ENCODE results near the gene THOC7.

The THOC7 gene

GRCh38 chr3:63896332-63897030 is 32.9 kb upstream of the THOC7 start:
- peaks cover 43% of the 10 kb centered on the region for H3K4me1 Mint-ChIP-seq (ENCODE audit: low read depth)
- no peaks in the 10 kb centered on the region for H3K9me3 Mint-ChIP-seq
- H3K27me3 Mint-ChIP-seq (ENCODE audit: low read depth): no peaks in the 10 kb centered on the region
- no peak overlapping the region for H3K27ac Mint-ChIP-seq
- no peak overlapping the region for H3K4me3 Mint-ChIP-seq
- peaks cover 32% of the 10 kb centered on the region for H3K36me3 Mint-ChIP-seq (ENCODE audit: low read depth)

- H3K4me3 Mint-ChIP-seq: peak overlapping the region; percentile 41
- H3K27me3 Mint-ChIP-seq (ENCODE audit: low read depth): no peaks in the 10 kb centered on the region
- H3K36me3 Mint-ChIP-seq (ENCODE audit: low read depth): peaks cover 27% of the 10 kb centered on the region
- H3K9me3 Mint-ChIP-seq: no peaks in the 10 kb centered on the region
- peak overlapping the region; percentile 69 for H3K27ac Mint-ChIP-seq
- H3K4me1 Mint-ChIP-seq (ENCODE audit: low read depth): peaks cover 41% of the 10 kb centered on the region
These were observed 32.0 kb upstream of the THOC7 start for GRCh38 chr3:63895422-63896189.

DNA sequence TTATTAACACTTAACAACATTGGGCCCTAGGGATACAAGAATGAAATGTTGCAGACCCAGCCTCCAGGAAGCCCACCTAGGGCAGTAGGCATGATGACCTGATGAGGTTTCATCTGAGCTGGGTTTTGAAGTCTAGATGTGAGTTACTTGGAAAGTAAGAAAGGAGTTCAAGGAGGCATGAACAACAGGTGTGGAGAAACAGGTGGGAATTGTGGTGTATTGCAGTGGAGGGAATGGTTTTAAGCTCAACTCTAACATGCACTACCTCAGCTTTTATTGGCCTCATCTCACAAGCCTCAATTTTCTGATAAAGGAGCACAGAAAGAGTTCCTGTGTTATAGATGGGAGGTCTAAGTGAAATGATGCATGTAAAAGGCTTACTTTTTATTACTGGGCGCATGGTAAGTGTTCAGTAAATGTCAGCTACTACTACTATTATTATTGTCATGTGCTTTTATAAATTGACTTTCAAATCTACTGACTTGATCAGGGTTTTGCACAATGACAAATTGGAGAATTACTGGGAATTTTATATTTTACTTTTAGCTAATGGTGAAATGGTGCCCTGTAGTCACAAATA is 29.3 kb upstream of the THOC7 start:
- Mint-ChIP-seq H3K27ac (no peak overlapping the region), H3K9me3 (no peaks in the 10 kb centered on the region), H3K4me3 (no peak overlapping the region), H3K27me3 (ENCODE audit: low read depth) (no peaks in the 10 kb centered on the region), H3K4me1 (ENCODE audit: low read depth) (peaks cover 32% of the 10 kb centered on the region), H3K36me3 (ENCODE audit: low read depth) (peaks cover 12% of the 10 kb centered on the region)

DNA sequence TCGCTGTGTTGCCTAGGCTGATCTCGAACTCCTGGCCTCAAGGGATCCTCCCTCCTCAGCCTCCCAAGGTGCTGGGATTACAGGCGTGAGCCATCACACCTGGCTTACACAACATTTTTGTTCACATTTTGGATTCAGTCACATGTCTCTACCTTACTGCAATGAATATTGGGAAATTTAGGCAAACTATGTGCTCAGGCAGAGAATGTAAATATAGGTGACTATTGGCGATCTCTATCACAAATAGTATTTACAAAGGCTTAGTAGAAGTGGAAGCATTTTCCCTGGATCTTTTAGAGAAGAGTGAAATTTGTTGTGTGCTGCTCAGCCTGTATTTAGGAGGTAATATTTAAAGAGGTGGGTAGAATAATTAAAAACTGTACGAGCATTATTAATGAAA is 27.9 kb upstream of the THOC7 start:
- no peaks in the 10 kb centered on the region for H3K27me3 Mint-ChIP-seq (ENCODE audit: low read depth)
- H3K36me3 Mint-ChIP-seq (ENCODE audit: low read depth): peaks cover 10% of the 10 kb centered on the region
- peaks cover 26% of the 10 kb centered on the region for H3K4me1 Mint-ChIP-seq (ENCODE audit: low read depth)
- H3K9me3 Mint-ChIP-seq: no peaks in the 10 kb centered on the region
- H3K4me3 Mint-ChIP-seq: no peak overlapping the region
- no peak overlapping the region for H3K27ac Mint-ChIP-seq

DNA sequence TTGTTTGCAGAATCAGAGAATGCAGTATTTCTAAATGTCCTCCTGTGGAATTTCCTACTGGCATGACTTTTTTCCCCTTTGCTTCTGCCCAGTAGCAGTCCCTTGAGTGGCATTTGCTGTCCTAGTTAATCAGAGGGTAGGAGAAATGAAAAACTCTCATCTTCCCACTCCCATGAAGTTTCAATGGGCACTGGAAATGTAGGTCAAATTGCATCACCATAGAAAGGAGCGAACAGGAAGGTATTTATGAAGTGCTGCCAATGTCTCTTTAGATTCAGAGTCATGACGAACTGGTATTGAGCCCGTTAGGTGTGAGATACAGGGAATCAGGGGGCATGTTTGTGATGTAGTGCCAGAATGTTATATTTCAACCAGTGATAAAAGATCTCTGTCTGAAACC is 23.3 kb upstream of the THOC7 start:
- H3K27ac Mint-ChIP-seq: no peak overlapping the region
- H3K9me3 Mint-ChIP-seq: no peaks in the 10 kb centered on the region
- H3K36me3 Mint-ChIP-seq (ENCODE audit: low read depth): no peaks in the 10 kb centered on the region
- peaks cover 10% of the 10 kb centered on the region for H3K4me1 Mint-ChIP-seq (ENCODE audit: low read depth)
- no peaks in the 10 kb centered on the region for H3K27me3 Mint-ChIP-seq (ENCODE audit: low read depth)
- H3K4me3 Mint-ChIP-seq: no peak overlapping the region

DNA sequence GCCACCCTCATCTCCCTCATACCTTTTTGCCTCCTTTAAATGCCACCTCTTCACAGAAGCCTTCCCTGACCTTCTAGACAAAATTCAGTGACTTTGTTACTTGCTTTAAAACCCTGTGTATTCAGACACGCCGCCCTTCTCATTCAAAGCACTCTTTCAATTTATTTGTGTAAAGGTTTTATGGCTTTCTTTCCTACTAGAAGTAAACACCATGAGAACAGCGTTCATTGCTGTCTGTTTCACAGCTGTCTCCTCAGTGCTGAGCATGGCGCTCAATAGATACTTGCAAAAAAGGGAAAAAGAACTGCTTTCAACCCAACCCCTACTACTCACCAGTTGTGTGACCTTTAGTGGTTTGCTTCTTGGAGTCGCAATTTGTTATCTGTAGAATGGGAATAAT is 17.0 kb upstream of the THOC7 start:
- H3K36me3 Mint-ChIP-seq (ENCODE audit: low read depth): peaks cover 2% of the 10 kb centered on the region
- no peaks in the 10 kb centered on the region for H3K9me3 Mint-ChIP-seq
- no peak overlapping the region for H3K4me3 Mint-ChIP-seq
- no peak overlapping the region for H3K27ac Mint-ChIP-seq
- H3K27me3 Mint-ChIP-seq (ENCODE audit: low read depth): no peaks in the 10 kb centered on the region
- peaks cover 28% of the 10 kb centered on the region for H3K4me1 Mint-ChIP-seq (ENCODE audit: low read depth)

- H3K27ac Mint-ChIP-seq: peak overlapping the region; percentile 12
- H3K4me3 Mint-ChIP-seq: no peak overlapping the region
- H3K36me3 Mint-ChIP-seq (ENCODE audit: low read depth): peaks cover 2% of the 10 kb centered on the region
- peaks cover 29% of the 10 kb centered on the region for H3K4me1 Mint-ChIP-seq (ENCODE audit: low read depth)
- H3K27me3 Mint-ChIP-seq (ENCODE audit: low read depth): no peaks in the 10 kb centered on the region
- H3K9me3 Mint-ChIP-seq: no peaks in the 10 kb centered on the region
These were observed 14.9 kb upstream of the THOC7 start for GRCh38 chr3:63878394-63879060.

- Mint-ChIP-seq H3K4me1 (ENCODE audit: low read depth) (peaks cover 29% of the 10 kb centered on the region), H3K27ac (peak overlapping the region; percentile 12), H3K9me3 (no peaks in the 10 kb centered on the region), H3K4me3 (no peak overlapping the region), H3K36me3 (ENCODE audit: low read depth) (peaks cover 2% of the 10 kb centered on the region), H3K27me3 (ENCODE audit: low read depth) (no peaks in the 10 kb centered on the region)
These were observed 14.3 kb upstream of the THOC7 start for GRCh38 chr3:63877737-63878393.

DNA sequence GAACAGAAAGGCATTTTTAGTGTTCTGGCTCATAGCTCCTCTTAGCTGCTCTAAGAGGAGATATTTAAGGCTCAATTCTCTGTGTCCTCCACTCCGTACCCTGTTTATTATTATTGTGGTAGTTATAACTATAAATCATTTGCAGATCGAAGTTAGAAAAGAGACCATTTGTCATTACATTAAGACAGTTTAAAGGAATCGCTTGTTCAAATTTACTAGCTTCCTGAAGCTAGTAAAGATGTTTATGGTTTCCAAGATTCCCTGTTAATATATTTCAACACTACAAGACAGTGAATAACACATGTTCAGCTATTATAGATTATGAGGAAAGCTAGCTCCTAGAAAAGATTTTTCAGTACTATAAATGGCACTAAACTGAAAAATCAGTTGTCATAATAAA is 12.7 kb upstream of the THOC7 start:
- H3K27me3 Mint-ChIP-seq (ENCODE audit: low read depth): no peaks in the 10 kb centered on the region
- H3K4me1 Mint-ChIP-seq (ENCODE audit: low read depth): peaks cover 40% of the 10 kb centered on the region
- H3K36me3 Mint-ChIP-seq (ENCODE audit: low read depth): peaks cover 5% of the 10 kb centered on the region
- no peaks in the 10 kb centered on the region for H3K9me3 Mint-ChIP-seq
- H3K4me3 Mint-ChIP-seq: no peak overlapping the region
- no peak overlapping the region for H3K27ac Mint-ChIP-seq

- Mint-ChIP-seq H3K27me3 (ENCODE audit: low read depth) (no peaks in the 10 kb centered on the region), H3K4me3 (no peak overlapping the region), H3K36me3 (ENCODE audit: low read depth) (peaks cover 9% of the 10 kb centered on the region), H3K4me1 (ENCODE audit: low read depth) (peaks cover 44% of the 10 kb centered on the region), H3K27ac (no peak overlapping the region), H3K9me3 (no peaks in the 10 kb centered on the region)
These were observed 11.9 kb upstream of the THOC7 start for GRCh38 chr3:63875510-63875909.

- Mint-ChIP-seq H3K36me3 (ENCODE audit: low read depth) (peaks cover 7% of the 10 kb centered on the region), H3K27me3 (ENCODE audit: low read depth) (no peaks in the 10 kb centered on the region), H3K4me1 (ENCODE audit: low read depth) (peaks cover 43% of the 10 kb centered on the region)
These were observed 11.2 kb upstream of the THOC7 start for GRCh38 chr3:63874769-63875168.

DNA sequence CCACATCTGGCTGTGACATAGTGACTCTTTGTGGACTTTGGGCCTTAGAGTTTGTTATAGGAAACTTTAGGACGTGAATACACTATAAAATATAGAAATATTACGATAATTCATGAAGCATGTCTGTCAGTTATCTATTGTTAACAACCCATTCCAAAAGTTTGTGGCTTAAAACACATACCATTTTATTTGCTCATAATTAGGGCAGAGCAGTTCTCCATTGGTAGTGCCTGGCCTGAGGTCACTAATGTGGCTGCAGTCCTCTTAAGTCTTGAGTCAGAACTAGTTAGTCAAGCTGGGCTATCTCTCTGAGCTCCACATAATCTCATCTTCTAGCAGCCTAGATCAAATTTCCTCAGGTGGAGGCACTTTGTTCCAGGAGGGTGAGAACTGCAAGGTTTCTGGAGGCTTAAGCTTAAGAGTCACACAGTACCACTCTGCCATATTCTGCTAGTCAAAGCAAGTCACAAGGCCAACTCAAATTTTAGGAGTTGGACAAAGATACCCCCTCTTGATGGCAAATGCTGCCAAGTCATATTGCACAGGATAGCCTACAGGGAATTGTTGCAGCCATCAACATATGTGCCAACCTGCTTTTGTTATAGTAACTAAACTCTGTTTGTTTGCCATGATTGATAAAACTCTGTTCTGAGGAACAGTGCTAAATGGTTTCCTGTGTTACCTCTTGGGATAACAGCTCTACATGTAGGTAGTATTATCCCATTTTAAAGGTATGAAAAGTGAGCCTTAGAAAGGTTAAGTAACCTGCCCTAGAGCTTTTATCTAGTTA is 8.7 kb upstream of the THOC7 start:
- Mint-ChIP-seq H3K36me3 (ENCODE audit: low read depth) (peaks cover 13% of the 10 kb centered on the region), H3K4me1 (ENCODE audit: low read depth) (peaks cover 32% of the 10 kb centered on the region), H3K27ac (no peak overlapping the region), H3K9me3 (no peaks in the 10 kb centered on the region), H3K27me3 (ENCODE audit: low read depth) (no peaks in the 10 kb centered on the region), H3K4me3 (no peak overlapping the region)

More at GRCh38 chr3:63874769-63875168, 11.2 kb upstream of the THOC7 start:
- H3K4me3 Mint-ChIP-seq: no peak overlapping the region
- H3K27ac Mint-ChIP-seq: no peak overlapping the region
- H3K9me3 Mint-ChIP-seq: no peaks in the 10 kb centered on the region

- Mint-ChIP-seq H3K27ac (no peak overlapping the region), H3K4me1 (ENCODE audit: low read depth) (peaks cover 34% of the 10 kb centered on the region), H3K4me3 (no peak overlapping the region), H3K27me3 (ENCODE audit: low read depth) (no peaks in the 10 kb centered on the region), H3K9me3 (no peaks in the 10 kb centered on the region), H3K36me3 (ENCODE audit: low read depth) (peaks cover 23% of the 10 kb centered on the region)
These were observed 7.0 kb upstream of the THOC7 start for GRCh38 chr3:63870615-63871005.
